ENCODE results near the gene TRIM28.

Gene TRIM28

GRCh38 chr19:58551577-58552471 is 8.0 kb downstream of the TRIM28 start:
- DNase-seq (ENCODE audit: low read depth) = no peak
- no peak overlapping the region for H3K4me3 ChIP-seq (ENCODE audit: low read depth, low read length)
- TF ChIP-seq, protein P1, sequence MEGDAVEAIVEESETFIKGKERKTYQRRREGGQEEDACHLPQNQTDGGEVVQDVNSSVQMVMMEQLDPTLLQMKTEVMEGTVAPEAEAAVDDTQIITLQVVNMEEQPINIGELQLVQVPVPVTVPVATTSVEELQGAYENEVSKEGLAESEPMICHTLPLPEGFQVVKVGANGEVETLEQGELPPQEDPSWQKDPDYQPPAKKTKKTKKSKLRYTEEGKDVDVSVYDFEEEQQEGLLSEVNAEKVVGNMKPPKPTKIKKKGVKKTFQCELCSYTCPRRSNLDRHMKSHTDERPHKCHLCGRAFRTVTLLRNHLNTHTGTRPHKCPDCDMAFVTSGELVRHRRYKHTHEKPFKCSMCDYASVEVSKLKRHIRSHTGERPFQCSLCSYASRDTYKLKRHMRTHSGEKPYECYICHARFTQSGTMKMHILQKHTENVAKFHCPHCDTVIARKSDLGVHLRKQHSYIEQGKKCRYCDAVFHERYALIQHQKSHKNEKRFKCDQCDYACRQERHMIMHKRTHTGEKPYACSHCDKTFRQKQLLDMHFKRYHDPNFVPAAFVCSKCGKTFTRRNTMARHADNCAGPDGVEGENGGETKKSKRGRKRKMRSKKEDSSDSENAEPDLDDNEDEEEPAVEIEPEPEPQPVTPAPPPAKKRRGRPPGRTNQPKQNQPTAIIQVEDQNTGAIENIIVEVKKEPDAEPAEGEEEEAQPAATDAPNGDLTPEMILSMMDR (conservative IDR thresholded peaks at IDR 0.05; ENCODE audit: low read depth, low read length) = no peak

- TF ChIP-seq, protein P1 (conservative IDR thresholded peaks at IDR 0.05; ENCODE audit: low read depth, low read length) = no peak
- DNase-seq (ENCODE audit: low read depth) = no peak
- H3K4me3 ChIP-seq (ENCODE audit: low read depth, low read length) = no peak overlapping the region
Observed at GRCh38 chr19:58552655-58553054, 8.8 kb downstream of the TRIM28 start.

DNA sequence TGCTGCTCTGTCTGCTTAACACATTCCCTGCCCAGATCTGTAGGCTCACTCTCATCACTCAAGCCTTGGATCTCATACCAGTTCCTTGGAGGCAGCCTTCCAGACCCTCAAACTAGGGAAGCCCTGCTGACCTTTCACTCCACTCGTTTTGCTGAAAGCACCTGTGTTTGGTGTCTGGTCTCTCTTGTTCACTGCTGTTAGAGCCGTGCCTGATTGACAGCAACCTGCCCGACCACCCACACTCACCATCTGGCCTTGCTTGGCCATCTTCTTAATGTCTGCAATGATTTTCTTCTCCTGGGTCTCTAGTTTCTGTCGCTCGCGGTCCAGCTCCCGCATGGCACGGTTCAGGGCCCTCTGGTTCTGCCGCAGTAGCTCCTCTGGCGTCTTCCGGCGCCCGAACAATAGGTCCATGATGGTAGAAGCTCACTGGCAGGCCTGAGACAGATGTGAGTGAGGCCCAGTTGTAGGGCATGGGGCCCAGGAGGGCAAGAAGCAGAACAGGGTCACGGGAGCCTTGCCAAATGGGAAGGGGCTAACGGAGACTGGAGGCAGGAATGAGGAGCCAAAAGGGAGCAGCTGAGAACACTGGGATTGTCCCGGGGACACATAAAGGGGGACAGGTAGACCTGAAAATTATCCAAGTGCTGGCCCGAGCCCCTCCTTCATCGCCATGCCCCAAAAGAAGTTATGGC is 10.1 kb downstream of the TRIM28 start:
- peak overlapping the region; percentile 86 for H3K4me3 ChIP-seq (ENCODE audit: low read depth, low read length)
- TF ChIP-seq, protein P1 (conservative IDR thresholded peaks at IDR 0.05; ENCODE audit: low read depth, low read length) = no peak
- DNase-seq (ENCODE audit: low read depth) = no peak

- TF ChIP-seq, protein P1 (conservative IDR thresholded peaks at IDR 0.05; ENCODE audit: low read depth, low read length) = peak; percentile 7
- peak; percentile 98 for DNase-seq (ENCODE audit: low read depth)
Observed at GRCh38 chr19:58554494-58555368, 10.9 kb downstream of the TRIM28 start, which contains the start of gene CHMP2A. TSS of gene CHMP2A (minus strand) at chr19:58555105. CDS start at chr19:58554212, 893 bp downstream.

GRCh38 chr19:58555369-58555885 is 11.6 kb downstream of the TRIM28 start:
- peak overlapping the region; percentile 86 for H3K4me3 ChIP-seq (ENCODE audit: low read depth, low read length)
- TF ChIP-seq, protein P1 (conservative IDR thresholded peaks at IDR 0.05; ENCODE audit: low read depth, low read length) = no peak
- no peak for DNase-seq (ENCODE audit: low read depth)

More at GRCh38 chr19:58554494-58555368, 10.9 kb downstream of the TRIM28 start, which contains the start of gene CHMP2A:
- peak within 1 kb of the TSS; percentile 86 for H3K4me3 ChIP-seq (ENCODE audit: low read depth, low read length)

GRCh38 chr19:58555920-58556621 is 12.2 kb downstream of the TRIM28 start:
- H3K4me3 ChIP-seq (ENCODE audit: low read depth, low read length) = no peak overlapping the region
- DNase-seq (ENCODE audit: low read depth) = no peak
- TF ChIP-seq, protein P1 (conservative IDR thresholded peaks at IDR 0.05; ENCODE audit: low read depth, low read length) = no peak

Measured in choroid plexus epithelial cell (primary cell).